Stimulated activated CD4-positive, alpha-beta T cell treated with anti-CD3 and anti-CD28 coated beads, Interleukin-15, amount 100 ng/mL, for 24 hours (primary cell): Measurements from ENCODE around the gene TBCCD1.
"Not testable (repeated sequence)": the region's sequence is repeated elsewhere in the genome, so short reads cannot be mapped to it uniquely, and the experiment has no call there.

Source experiments
- DNase-seq: peaks from one replicate; pipeline ENCODE4 v3.0.0-alpha.2; 2020

TBCCD1 gene

DNA sequence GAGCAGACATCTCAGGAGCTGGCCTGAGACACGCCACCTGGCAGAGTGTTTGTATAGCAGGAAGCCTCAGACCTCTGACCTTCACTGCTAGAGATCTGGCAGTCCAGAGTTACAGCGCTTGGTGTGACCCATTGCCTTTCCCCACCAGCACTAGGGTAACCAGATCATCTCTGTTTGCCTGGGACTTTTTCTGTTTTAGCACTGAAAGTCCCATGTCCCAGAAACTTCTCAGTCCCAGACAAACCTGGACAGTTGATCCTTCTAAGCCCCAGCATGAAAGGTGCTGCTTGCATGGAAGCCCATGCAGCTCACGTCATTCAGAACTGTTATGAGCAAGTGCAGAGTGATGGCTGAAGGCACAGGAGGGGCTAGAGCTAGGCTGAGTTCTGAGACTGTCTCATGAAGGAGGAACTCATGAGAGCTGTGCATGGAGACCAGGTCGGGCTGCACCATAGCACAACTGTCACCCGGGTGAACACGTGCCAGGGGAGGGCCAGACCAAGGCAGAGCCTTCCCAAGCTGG lies 27.5 kb upstream of the TBCCD1 start:
- no peak for DNase-seq

DNA sequence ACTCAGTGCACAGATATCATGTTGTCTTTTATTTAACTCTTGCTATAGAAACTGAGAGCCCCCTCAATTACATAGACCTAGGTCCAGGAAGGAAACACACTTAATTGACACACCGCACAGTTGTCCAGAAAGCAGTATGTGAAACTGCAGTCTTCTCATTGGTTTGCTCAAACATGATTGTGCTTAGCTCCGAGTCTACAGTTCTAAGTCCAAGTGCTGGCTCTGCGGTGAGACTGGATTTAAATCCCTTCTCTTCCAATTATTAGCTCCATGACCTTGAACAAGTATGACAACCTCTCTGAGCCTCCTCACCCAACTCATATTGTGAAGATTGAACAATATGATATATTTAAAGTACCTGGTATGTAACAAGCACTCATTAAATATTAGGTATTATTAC lies 26.7 kb upstream of the TBCCD1 start:
- no peak for DNase-seq

DNA sequence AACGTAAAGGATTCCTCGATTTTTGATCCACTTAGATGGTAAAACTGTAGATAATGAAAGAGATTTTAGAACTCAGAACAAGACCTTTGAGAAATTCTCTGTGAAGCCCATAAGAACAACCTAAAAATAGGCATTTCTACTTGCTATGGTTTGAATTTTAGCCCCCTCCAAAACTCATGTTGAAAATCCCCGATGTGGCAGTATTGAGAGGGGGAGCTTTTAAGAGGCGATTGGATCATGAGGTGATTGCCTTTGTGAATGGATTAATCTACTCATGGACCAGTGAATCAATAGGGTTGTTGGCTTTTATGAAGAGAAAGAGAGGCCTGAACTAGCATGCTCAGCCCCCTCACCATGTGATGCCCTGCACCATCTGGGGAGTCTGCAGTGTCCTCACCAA lies 25.5 kb upstream of the TBCCD1 start:
- no peak for DNase-seq

GRCh38 chr3:186590580-186591295 lies 23.6 kb upstream of the TBCCD1 start:
- DNase-seq, result no peak

DNA sequence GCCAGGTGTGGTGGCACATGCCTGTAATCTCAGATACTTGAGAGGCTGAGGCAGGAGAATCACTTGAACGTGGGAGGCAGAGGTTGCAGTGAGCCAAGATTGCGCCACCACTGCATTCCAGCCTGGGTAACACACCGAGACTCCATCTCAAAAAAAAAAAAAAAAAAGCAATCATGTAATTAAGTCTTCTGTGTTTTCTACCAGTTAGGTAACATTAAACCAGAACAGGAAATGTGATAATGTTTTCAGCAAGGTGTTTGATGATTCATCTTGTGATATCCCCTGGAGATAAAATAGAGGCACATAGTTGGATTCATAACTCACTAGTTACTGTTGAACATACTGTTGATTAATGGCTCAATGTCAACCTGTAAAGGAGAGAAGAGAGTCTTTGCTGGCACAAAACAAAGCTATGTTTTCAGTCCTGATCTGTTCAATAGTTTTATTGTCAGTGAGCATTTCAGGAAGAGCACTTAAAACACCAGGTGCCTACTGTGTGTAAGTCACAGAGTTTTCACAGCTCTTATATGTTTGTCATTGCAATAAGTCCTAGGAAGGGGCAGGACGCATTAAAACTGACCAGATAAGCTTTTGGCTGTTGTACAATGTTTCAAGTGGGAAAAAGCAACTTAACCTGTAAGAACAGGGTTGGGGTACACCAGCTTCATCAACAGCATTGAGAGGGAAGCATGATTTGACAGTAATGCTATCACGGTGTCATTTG lies 22.9 kb upstream of the TBCCD1 start:
- DNase-seq, result peak; percentile 8

GRCh38 chr3:186589121-186589520 lies 22.0 kb upstream of the TBCCD1 start:
- no peak for DNase-seq

DNA sequence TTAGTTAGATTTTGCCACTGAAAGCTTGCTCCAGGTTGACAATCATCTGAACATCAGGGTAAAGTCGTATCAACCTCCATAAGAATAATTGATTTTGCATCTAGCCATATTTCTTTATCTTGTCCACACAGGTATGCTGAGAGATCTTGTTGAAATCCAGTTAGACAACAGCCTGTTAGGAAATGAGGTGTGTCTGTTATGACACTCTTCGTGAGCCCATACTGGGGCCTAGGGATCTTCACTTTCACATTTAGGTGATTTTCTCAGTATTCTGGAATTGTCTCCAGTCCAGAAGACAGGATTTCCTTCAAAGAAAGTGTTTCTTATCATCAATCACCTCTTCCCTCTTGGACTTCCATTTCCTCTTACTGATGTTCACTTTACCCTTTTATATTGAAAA lies 21.5 kb upstream of the TBCCD1 start:
- no peak for DNase-seq

- DNase-seq, result no peak
Observed at GRCh38 chr3:186587183-186587582, 20.0 kb upstream of the TBCCD1 start.

DNA sequence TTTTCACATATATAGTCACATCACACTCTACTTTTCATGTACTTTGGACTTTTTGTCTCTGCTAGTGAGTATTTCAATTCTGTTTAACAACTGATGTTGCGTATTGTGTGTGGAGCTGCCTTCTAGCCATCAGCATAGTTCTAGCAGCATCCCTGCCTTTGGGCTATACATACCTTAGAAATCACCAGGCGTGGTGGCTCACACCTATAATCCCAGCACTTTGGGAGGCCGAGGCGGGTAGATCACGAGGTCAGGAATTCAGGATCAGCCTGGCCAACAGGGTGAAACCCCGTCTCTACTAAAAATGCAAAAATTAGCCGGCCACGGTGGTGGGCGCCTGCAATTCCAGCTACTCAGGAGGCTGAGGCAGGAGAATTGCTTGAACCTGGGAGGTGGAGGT lies 19.1 kb upstream of the TBCCD1 start:
- DNase-seq, result not testable (repeated sequence)

GRCh38 chr3:186583831-186584230 lies 16.7 kb upstream of the TBCCD1 start:
- no peak for DNase-seq

GRCh38 chr3:186582541-186582940 lies 15.4 kb upstream of the TBCCD1 start:
- DNase-seq, result no peak

GRCh38 chr3:186580785-186581184 lies 13.6 kb upstream of the TBCCD1 start:
- no peak for DNase-seq

DNA sequence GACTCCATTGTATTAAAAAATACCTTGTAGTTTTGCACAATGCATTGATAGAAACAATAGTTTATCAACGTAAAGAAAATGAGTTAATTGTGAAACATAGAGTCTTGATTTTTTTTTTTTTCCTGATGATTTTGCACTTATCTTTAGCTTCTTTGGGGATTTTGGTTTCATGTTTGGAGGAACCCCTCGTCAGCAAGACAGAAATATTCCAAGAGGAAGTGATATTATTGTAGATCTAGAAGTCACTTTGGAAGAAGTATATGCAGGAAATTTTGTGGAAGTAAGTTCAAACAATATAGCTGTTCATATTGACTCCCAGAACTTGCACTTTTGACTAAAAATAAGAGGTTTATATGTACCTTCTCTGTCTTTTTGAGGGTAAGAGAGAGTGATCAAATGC lies 10.4 kb upstream of the TBCCD1 start:
- DNase-seq, result no peak

DNA sequence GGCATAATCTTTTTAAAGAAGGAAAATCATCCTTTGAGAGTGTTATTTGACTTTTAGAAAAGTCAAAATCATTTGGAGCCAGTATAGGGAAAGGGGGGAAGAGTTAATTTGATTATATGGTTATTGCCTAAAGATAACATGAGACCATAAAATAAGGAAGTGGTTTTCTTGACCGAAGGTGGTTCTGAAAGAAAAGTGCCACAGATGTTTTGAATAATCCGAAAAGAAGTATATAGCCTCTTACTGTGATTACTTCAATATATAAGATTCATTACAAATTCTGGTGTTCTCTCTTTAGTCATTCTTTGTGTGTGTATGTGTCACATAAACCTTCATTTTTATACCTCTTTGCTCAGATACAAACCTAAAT lies 4.5 kb upstream of the TBCCD1 start:
- DNase-seq, result no peak

- DNase-seq, result no peak
Observed at GRCh38 chr3:186570941-186571643, 4.0 kb upstream of the TBCCD1 start.

DNA sequence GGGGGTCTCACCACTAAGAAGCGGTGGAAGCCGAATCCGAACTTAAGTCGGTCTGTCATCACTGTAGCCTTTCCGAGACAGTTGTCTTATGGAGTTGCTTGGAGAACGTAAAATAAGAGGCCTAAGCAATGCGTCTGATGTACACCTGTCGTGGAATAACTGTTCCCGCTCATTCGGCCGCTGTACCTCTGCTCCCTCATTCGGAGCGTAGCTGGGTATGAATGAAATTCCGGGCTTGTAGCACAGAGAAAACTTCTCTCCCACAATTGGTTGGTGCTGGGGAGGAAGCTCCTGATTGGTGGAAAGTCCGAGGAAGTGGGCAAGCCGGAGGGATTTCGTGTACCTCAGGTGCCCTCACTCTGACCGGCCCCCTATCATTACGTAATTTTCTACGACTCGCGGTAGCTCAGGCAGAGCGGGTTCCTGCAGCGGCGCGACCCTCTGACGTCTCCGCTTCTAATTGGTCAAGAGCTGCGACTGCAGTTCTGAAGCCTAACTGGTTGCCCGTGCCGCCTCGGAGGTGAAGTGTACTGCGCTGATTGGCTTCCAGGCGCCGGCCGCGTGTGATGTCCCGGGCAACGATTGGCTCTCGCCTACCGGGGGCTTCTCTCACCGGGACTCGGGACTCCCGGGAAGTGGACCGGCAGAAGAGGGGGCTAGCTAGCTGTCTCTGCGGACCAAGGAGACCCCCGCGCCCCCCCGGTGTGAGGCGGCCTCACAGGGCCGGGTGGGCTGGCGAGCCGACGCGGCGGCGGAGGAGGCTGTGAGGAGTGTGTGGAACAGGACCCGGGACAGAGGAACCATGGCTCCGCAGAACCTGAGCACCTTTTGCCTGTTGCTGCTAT lies 3.2 kb upstream of the TBCCD1 start, which contains the start of gene DNAJB11:
TSS of gene DNAJB11 (plus strand) at position 625 of the 845 bp plus-strand sequence. CDS start at position 803, 178 bp downstream.
- peak; percentile 99 for DNase-seq

DNA sequence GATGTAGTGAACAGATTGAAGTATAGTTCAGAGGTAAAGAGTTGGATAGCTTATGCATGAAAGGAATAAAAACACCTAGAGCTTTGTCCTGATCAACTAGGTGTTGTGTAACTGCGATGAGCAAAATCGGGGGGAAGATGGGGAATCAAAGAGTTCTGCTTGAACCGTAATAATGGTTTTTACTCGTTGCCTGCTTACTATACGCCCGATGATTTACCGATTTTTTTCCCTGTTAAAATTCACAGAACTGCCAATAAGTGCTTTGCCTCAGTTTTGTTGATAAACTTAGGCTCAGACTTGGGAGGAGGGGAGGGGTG lies 2.6 kb upstream of the TBCCD1 start:
- no peak for DNase-seq

GRCh38 chr3:186569361-186569760 lies 2.2 kb upstream of the TBCCD1 start:
- DNase-seq, result not testable (repeated sequence)

DNA sequence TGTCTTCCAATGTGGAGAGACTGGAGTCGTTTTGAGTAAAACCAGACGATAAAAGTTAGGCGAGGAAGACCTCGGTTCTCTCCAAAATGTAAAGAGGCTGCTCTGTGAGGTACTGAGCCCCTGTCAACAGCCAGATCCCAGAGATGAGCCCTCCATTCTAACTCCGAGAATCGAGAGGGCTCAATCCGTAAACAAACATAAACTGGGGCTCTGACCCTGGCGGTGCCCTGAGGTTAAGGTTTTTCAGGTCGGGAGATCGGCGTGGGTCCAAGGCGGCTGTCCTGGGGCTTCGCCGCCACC lies 417 bp downstream of the TBCCD1 start:
- DNase-seq, result no peak

DNA sequence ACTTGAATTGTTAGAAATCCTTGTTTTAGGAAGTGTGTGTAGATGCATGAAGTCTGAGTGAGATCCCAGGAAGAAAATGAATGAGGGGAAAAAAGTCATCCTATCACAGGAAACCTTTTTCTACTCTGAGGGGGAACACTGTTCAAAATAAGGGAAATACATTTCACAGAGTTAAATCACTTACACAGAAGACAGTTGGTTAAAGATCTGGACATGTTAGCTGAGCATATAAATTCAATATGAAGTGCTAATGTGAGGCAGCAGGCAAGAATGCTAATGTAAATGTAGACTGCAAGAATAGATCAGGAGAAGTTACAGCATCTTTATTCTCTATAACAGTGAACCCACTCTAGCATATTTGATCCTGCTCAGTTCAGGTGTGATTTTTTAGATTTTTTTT lies 2.6 kb downstream of the TBCCD1 start:
- no peak for DNase-seq

DNA sequence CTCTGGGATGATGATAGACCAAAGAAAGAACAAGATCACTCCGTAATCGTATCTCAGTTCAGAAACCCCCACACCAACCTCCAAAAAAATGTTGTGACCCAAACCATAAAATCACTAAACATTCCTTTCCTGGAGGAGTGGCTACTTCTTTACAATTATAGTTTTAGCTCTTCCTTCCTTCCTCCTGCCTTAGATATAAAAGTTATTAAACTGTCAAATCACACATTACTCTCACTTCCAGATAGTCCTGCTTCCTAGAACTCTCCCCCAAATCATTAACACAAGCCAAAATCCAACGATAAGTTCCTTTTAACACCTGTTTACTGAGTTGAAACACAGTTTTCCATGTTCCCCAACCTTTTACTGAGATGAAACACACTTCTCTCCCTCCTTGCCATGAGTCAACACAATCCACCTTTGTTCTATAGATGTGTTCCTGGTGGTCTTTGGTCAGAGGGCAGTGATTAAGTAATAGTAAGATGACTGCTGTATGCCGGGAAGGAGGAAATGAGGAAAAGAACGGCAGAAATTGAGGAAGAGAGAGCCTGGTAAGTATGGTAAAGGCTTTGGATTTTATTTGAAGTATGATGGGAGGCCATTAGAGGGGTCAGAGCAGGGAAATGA lies 14.6 kb downstream of the TBCCD1 start:
- no peak for DNase-seq

- no peak for DNase-seq
Observed at GRCh38 chr3:186551387-186551786, 15.8 kb downstream of the TBCCD1 start.

- DNase-seq, result no peak
Observed at GRCh38 chr3:186549497-186549896, 17.6 kb downstream of the TBCCD1 start.
